Endodermal cell (in vitro differentiated cells): Measurements from ENCODE around the gene BAG5. TPM values are rescaled to one million over a fixed set of nuclear protein-coding genes. Genes with fewer than 3 reads are reported as not detected.

Experiments used
- DNase-seq: peaks from one replicate; pipeline ENCODE4 v3.0.0-alpha.2; 2017
- H3K27ac ChIP-seq: 2 replicates; pipeline ENCODE4 v1.5.1; 2013; ENCODE audit warnings: mild to moderate bottlenecking, low read depth, low read length, moderate library complexity
- H3K27me3 ChIP-seq: 2 replicates; pipeline ENCODE4 v1.6.1; 2013; ENCODE audit warnings: mild to moderate bottlenecking, low read length, moderate library complexity; ENCODE audit not compliant: insufficient read depth, control insufficient read depth, poor library complexity, severe bottlenecking
- H3K36me3 ChIP-seq: 2 replicates; pipeline ENCODE4 v1.7.0; 2013; ENCODE audit warnings: mild to moderate bottlenecking, low read length, moderate library complexity; ENCODE audit not compliant: control insufficient read depth, insufficient read depth
- H3K4me1 ChIP-seq: one replicate; pipeline ENCODE4 v1.7.0; 2013; ENCODE audit warnings: low read length; ENCODE audit not compliant: control insufficient read depth, insufficient read depth
- H3K4me3 ChIP-seq: 2 replicates; pipeline ENCODE4 v1.5.1; 2013; ENCODE audit warnings: mild to moderate bottlenecking, low read length, moderate library complexity
- H3K9ac ChIP-seq: 2 replicates; pipeline ENCODE4 v1.6.1; 2013; ENCODE audit warnings: mild to moderate bottlenecking, low read length, moderate library complexity; ENCODE audit not compliant: poor library complexity, severe bottlenecking; ENCODE audit errors: extremely low read depth
- H3K9me3 ChIP-seq: 2 replicates; pipeline ENCODE4 v1.6.1; 2013; ENCODE audit warnings: mild to moderate bottlenecking, low read length, moderate library complexity; ENCODE audit not compliant: control insufficient read depth
- H3K27ac Mint-ChIP-seq: 2 replicates; pipeline ENCODE4 v1.8.0; 2020; ENCODE audit warnings: mixed read lengths
- H3K27me3 Mint-ChIP-seq: 2 replicates; pipeline ENCODE4 v1.8.0; 2021; ENCODE audit warnings: mild to moderate bottlenecking, mixed read lengths; ENCODE audit not compliant: insufficient read depth
- H3K36me3 Mint-ChIP-seq: 2 replicates; pipeline ENCODE4 v1.8.0; 2020; ENCODE audit warnings: low read depth, mixed read lengths
- H3K4me1 Mint-ChIP-seq: 2 replicates; pipeline ENCODE4 v1.8.0; 2020; ENCODE audit warnings: mixed read lengths
- H3K4me3 Mint-ChIP-seq: 2 replicates; pipeline ENCODE4 v1.8.0; 2020; ENCODE audit warnings: mild to moderate bottlenecking, moderate library complexity, mixed read lengths
- H3K9me3 Mint-ChIP-seq: 2 replicates; pipeline ENCODE4 v1.8.0; 2020; ENCODE audit warnings: mild to moderate bottlenecking, mixed read lengths
- WGBS, 2 experiments: methylation state at CpG; one replicate each; pipeline versions ENCODE4 v1.1.5 to v1.1.7; 2013; ENCODE audit warnings: missing lambda C conversion rate in 2 of 2, mixed read lengths in 1 of 2; ENCODE audit not compliant: insufficient coverage in 1 of 2, insufficient read length in 1 of 2; 5-methylcytosine and 5-hydroxymethylcytosine counted together
- total RNA-seq, 2 donors: library from RNA; stranded (reverse); fragmentation: NEBNext Ultra II Directional in 1 of 2; extraction: Animal tissue kit (Norgen Biotek cat#: 25700) in 1 of 2; gene quantifications; 2 replicates in 1 of 2; 3 replicates in 1 of 2; pipeline ENCODE4 v1.2.1, GENCODE V29; 2021
- TF ChIP-seq, protein P1 (sequence below): fragments of 200-600 bp; sonication (generic); conservative IDR thresholded peaks from 2 replicates; pipeline ENCODE4 v1.5.0; 2021; ENCODE audit warnings: antibody characterized with exemption, mild to moderate bottlenecking

BAG5 gene
- total RNA-seq, 2 donors from 2014 or later, result 27.6 to 28.1 TPM

DNA sequence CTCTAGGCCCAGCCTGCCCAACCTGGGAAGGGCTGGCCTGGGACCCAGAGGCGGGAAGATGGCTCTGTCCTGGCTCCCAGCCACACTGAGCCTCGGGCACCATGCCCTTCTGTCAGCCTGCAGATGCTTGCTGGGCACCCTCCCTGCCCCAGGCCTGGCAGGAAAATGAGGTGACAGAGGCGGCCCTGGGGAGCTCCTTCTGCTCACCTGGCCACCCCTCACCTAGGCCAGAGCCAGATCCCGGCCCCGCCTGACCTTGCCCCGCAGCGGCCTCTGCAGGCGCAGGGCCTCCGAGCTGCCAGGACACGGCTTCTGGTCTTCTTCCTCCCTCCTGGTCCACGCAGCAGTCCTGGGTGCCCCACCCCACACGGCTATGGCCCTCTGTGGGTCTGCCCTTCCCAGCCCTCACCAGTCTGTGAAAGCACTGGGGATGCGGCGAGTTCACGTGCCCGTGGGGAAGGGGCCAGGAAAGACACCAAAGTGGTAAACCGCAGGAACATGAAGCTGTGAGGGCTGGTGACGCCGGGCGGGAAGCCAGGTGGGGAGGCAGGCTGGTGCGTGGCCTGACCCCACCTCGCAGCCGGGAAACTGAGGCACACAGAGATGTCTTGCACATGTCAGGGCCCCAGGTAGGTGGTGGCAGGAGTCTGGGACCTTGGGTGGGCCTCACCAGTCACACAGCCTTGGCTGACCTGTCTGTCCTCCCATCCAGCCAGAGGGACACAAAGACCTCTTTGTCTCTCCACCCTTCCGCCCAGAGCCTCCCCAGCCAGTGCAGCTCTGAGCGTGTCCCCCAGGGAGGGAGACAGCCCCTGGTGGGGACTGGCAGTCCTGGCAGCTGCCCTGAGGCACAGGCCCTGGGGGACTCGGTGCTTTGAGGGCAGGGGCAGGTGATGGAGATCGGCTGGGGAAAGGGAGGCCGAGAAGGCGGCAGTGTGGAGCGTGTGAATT, 12.8 kb downstream of the BAG5 start:
- TF ChIP-seq, protein P1, sequence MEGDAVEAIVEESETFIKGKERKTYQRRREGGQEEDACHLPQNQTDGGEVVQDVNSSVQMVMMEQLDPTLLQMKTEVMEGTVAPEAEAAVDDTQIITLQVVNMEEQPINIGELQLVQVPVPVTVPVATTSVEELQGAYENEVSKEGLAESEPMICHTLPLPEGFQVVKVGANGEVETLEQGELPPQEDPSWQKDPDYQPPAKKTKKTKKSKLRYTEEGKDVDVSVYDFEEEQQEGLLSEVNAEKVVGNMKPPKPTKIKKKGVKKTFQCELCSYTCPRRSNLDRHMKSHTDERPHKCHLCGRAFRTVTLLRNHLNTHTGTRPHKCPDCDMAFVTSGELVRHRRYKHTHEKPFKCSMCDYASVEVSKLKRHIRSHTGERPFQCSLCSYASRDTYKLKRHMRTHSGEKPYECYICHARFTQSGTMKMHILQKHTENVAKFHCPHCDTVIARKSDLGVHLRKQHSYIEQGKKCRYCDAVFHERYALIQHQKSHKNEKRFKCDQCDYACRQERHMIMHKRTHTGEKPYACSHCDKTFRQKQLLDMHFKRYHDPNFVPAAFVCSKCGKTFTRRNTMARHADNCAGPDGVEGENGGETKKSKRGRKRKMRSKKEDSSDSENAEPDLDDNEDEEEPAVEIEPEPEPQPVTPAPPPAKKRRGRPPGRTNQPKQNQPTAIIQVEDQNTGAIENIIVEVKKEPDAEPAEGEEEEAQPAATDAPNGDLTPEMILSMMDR, result no peak
- no peaks in the 10 kb centered on the region for H3K36me3 ChIP-seq
- no peaks in the 10 kb centered on the region for H3K4me1 Mint-ChIP-seq
- H3K27ac ChIP-seq, result peak overlapping the region; percentile 44
- H3K36me3 Mint-ChIP-seq, result no peaks in the 10 kb centered on the region
- H3K9ac ChIP-seq, result no peak overlapping the region
- no peak overlapping the region for H3K4me3 ChIP-seq
- no peaks in the 10 kb centered on the region for H3K27me3 ChIP-seq
- no peak overlapping the region for H3K4me3 Mint-ChIP-seq
- H3K9me3 ChIP-seq, result no peaks in the 10 kb centered on the region
- H3K27ac Mint-ChIP-seq, result no peak overlapping the region
- no peaks in the 10 kb centered on the region for H3K4me1 ChIP-seq
- no peaks in the 10 kb centered on the region for H3K9me3 Mint-ChIP-seq
- H3K27me3 Mint-ChIP-seq, result no peaks in the 10 kb centered on the region
- DNase-seq, result no peak
- 91 to 94% methylated on average over 16 to 30 of the region's 30 CpGs for WGBS, 2 experiments

DNA sequence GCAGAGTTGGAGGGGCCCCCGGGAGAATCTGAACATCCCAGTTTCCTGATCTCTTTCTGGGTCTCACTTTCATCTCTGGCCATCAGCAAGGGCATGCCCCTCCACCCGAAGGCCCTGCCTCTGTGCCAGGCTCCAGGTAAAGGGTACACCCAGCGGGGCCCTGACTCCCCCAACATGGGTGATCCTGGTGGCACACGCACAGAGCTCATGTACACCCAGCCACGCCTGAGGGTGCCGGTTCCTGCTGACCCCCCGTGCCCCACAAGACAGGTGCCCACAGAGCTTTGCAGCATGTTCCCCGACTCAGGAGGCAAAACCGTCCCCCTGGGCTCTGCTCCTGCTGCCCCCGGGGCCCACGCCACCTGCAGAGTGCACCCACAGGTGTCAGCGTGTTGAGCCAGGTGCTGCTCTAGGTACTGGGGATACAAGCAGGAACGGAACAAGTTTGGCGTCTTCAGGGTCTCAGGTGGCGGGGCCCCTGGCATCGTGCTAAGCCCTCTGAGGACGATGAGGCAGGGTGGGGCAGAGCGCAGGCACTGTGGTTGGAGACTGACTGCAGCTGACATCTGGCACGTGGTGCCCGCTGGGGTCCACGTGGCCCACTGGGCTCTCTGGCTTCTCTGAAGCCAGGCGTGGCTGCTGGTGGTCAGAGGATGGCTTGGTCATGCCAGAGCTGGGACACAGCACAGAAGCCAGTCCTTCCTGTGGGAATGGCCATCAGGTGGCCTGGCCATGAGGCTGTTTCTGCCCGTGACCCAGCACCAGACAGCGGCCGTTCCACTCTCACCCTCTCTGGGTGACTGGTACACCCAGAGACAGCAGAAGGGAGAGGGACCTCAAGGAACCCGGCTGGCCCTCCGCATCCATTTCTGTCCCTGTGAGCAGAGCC, 13.8 kb downstream of the BAG5 start:
- no peaks in the 10 kb centered on the region for H3K36me3 Mint-ChIP-seq
- no peak overlapping the region for H3K27ac ChIP-seq
- H3K4me3 ChIP-seq, result no peak overlapping the region
- no peak overlapping the region for H3K4me3 Mint-ChIP-seq
- WGBS, 2 experiments, result 93 to 94% methylated on average over 17 to 27 of the region's 27 CpGs
- no peak for DNase-seq
- no peaks in the 10 kb centered on the region for H3K4me1 Mint-ChIP-seq
- no peaks in the 10 kb centered on the region for H3K9me3 ChIP-seq
- H3K27ac Mint-ChIP-seq, result no peak overlapping the region
- no peaks in the 10 kb centered on the region for H3K27me3 Mint-ChIP-seq
- TF ChIP-seq, protein P1, result no peak
- no peaks in the 10 kb centered on the region for H3K9me3 Mint-ChIP-seq
- H3K4me1 ChIP-seq, result no peaks in the 10 kb centered on the region
- H3K27me3 ChIP-seq, result no peaks in the 10 kb centered on the region
- no peak overlapping the region for H3K9ac ChIP-seq
- no peaks in the 10 kb centered on the region for H3K36me3 ChIP-seq

DNA sequence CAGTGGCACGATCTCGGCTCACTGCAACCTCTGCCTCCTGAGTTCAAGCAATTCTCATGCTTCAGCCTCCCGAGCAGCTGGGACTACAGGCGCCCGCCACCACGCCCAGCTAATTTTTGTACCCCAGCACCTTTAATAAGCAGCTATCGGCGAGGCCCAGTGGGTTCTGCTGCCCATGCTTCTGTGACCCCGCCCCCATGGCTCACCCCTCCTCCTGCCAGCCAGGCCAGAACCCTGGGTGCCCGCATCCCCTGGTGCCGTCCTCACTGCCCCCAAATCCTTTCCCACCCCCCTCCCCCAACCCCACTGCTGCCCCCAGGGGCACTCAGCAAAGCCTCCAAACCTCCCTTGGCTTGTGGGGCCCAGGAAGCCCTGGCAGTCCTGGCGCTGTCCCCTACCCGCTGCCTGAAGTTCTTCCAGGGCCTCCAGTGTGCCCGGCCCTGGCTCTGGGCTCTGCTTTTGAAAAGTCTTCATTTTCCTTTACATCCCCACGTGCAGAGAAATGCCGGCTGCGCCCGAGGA, 14.5 kb downstream of the BAG5 start:
- H3K4me1 ChIP-seq, result peaks cover 4% of the 10 kb centered on the region
- 86 to 94% methylated on average over 14 to 18 of the region's 18 CpGs for WGBS, 2 experiments
- H3K9ac ChIP-seq, result no peak overlapping the region
- Mint-ChIP-seq H3K36me3 (no peaks in the 10 kb centered on the region), H3K9me3 (no peaks in the 10 kb centered on the region), H3K4me1 (no peaks in the 10 kb centered on the region), H3K27me3 (no peaks in the 10 kb centered on the region), H3K27ac (no peak overlapping the region), H3K4me3 (no peak overlapping the region)
- H3K4me3 ChIP-seq, result no peak overlapping the region
- no peak for DNase-seq
- no peaks in the 10 kb centered on the region for H3K27me3 ChIP-seq
- TF ChIP-seq, protein P1, result no peak
- no peaks in the 10 kb centered on the region for H3K9me3 ChIP-seq
- no peaks in the 10 kb centered on the region for H3K36me3 ChIP-seq
- no peak overlapping the region for H3K27ac ChIP-seq
